GM12878 (cell line): Measurements from ENCODE around the gene GFM1.

ENCODE experiments used
- ASH2L ChIP-seq: fragments of 300-600, 200-600 bp; sonication (generic); IDR thresholded peaks from 2 replicates; pipeline ENCODE4 v1.6.1; 2017; ENCODE audit warnings: low read depth, mild to moderate bottlenecking, borderline replicate concordance
- ATF2 ChIP-seq: IDR thresholded peaks from 2 replicates; pipeline ENCODE4 v1.6.1; 2012; ENCODE audit warnings: low read length, inconsistent platforms
- CTCF ChIP-seq, 3 experiments: IDR thresholded peaks in 2 of 3; conservative IDR thresholded peaks in 1 of 3; 2 replicates each; pipeline ENCODE4 v1.5.1; 2011; ENCODE audit warnings: low read depth in 3 of 3, low read length in 3 of 3, mild to moderate bottlenecking in 3 of 3, control low read depth in 2 of 3, moderate library complexity in 2 of 3, inconsistent platforms in 1 of 3, mixed read lengths in 1 of 3; ENCODE audit not compliant: control insufficient read depth in 2 of 3, insufficient read depth in 1 of 3; ENCODE audit errors: extremely low read depth in 1 of 3
- KDM1A ChIP-seq: fragments of 200-600 bp; sonication (generic); IDR thresholded peaks from 2 replicates; pipeline ENCODE4 v1.6.1; 2016; ENCODE audit warnings: borderline replicate concordance
- NFYB ChIP-seq: IDR thresholded peaks from 2 replicates; pipeline ENCODE4 v1.6.1; 2011; ENCODE audit warnings: low read depth, mild to moderate bottlenecking, low read length, improper control_type of control experiment, moderate library complexity; ENCODE audit not compliant: insufficient read depth
- POLR2AphosphoS5 ChIP-seq: IDR thresholded peaks from 2 replicates; pipeline ENCODE4 v1.6.1; 2011; ENCODE audit warnings: mild to moderate bottlenecking, low read length, inconsistent platforms

- TF ChIP-seq POLR2AphosphoS5 (no peak), KDM1A (no peak), CTCF (IDR thresholded peaks at IDR 0.05 in 2 of 3, conservative IDR thresholded peaks at IDR 0.05 in 1 of 3; ENCODE audit: control insufficient read depth in 2 of 3, extremely low read depth in 1 of 3, insufficient read depth in 1 of 3, low read depth in 3 of 3, low read length in 3 of 3) (no peak), ASH2L (no peak), ATF2 (no peak), NFYB (no peak)
Observed at GRCh38 chr3:158713094-158713499, 68.8 kb downstream of the GFM1 start.
